Endodermal cell (in vitro differentiated cells): Measurements from ENCODE around the gene SHTN1. TPM values are rescaled to one million over a fixed set of nuclear protein-coding genes. Genes with fewer than 3 reads are reported as not detected.

Experiments
- DNase-seq: peaks from one replicate; pipeline ENCODE4 v3.0.0-alpha.2; 2017
- H3K27ac ChIP-seq: 2 replicates; pipeline ENCODE4 v1.5.1; 2013; ENCODE audit warnings: mild to moderate bottlenecking, low read depth, low read length, moderate library complexity
- H3K27me3 ChIP-seq: 2 replicates; pipeline ENCODE4 v1.6.1; 2013; ENCODE audit warnings: mild to moderate bottlenecking, low read length, moderate library complexity; ENCODE audit not compliant: insufficient read depth, control insufficient read depth, poor library complexity, severe bottlenecking
- H3K36me3 ChIP-seq: 2 replicates; pipeline ENCODE4 v1.7.0; 2013; ENCODE audit warnings: mild to moderate bottlenecking, low read length, moderate library complexity; ENCODE audit not compliant: control insufficient read depth, insufficient read depth
- H3K4me1 ChIP-seq: one replicate; pipeline ENCODE4 v1.7.0; 2013; ENCODE audit warnings: low read length; ENCODE audit not compliant: control insufficient read depth, insufficient read depth
- H3K4me3 ChIP-seq: 2 replicates; pipeline ENCODE4 v1.5.1; 2013; ENCODE audit warnings: mild to moderate bottlenecking, low read length, moderate library complexity
- H3K9ac ChIP-seq: 2 replicates; pipeline ENCODE4 v1.6.1; 2013; ENCODE audit warnings: mild to moderate bottlenecking, low read length, moderate library complexity; ENCODE audit not compliant: poor library complexity, severe bottlenecking; ENCODE audit errors: extremely low read depth
- H3K9me3 ChIP-seq: 2 replicates; pipeline ENCODE4 v1.6.1; 2013; ENCODE audit warnings: mild to moderate bottlenecking, low read length, moderate library complexity; ENCODE audit not compliant: control insufficient read depth
- H3K27ac Mint-ChIP-seq: 2 replicates; pipeline ENCODE4 v1.8.0; 2020; ENCODE audit warnings: mixed read lengths
- H3K27me3 Mint-ChIP-seq: 2 replicates; pipeline ENCODE4 v1.8.0; 2021; ENCODE audit warnings: mild to moderate bottlenecking, mixed read lengths; ENCODE audit not compliant: insufficient read depth
- H3K36me3 Mint-ChIP-seq: 2 replicates; pipeline ENCODE4 v1.8.0; 2020; ENCODE audit warnings: low read depth, mixed read lengths
- H3K4me1 Mint-ChIP-seq: 2 replicates; pipeline ENCODE4 v1.8.0; 2020; ENCODE audit warnings: mixed read lengths
- H3K4me3 Mint-ChIP-seq: 2 replicates; pipeline ENCODE4 v1.8.0; 2020; ENCODE audit warnings: mild to moderate bottlenecking, moderate library complexity, mixed read lengths
- H3K9me3 Mint-ChIP-seq: 2 replicates; pipeline ENCODE4 v1.8.0; 2020; ENCODE audit warnings: mild to moderate bottlenecking, mixed read lengths
- WGBS, 2 experiments: methylation state at CpG; one replicate each; pipeline versions ENCODE4 v1.1.5 to v1.1.7; 2013; ENCODE audit warnings: missing lambda C conversion rate in 2 of 2, mixed read lengths in 1 of 2; ENCODE audit not compliant: insufficient coverage in 1 of 2, insufficient read length in 1 of 2; 5-methylcytosine and 5-hydroxymethylcytosine counted together
- total RNA-seq, 2 donors: library from RNA; stranded (reverse); fragmentation: NEBNext Ultra II Directional in 1 of 2; extraction: Animal tissue kit (Norgen Biotek cat#: 25700) in 1 of 2; gene quantifications; 2 replicates in 1 of 2; 3 replicates in 1 of 2; pipeline ENCODE4 v1.2.1, GENCODE V29; 2021
- TF ChIP-seq, protein P1 (sequence below): fragments of 200-600 bp; sonication (generic); conservative IDR thresholded peaks from 2 replicates; pipeline ENCODE4 v1.5.0; 2021; ENCODE audit warnings: antibody characterized with exemption, mild to moderate bottlenecking

Gene SHTN1
- total RNA-seq, 2 donors from 2014 or later: 39.4 to 59.5 TPM

DNA sequence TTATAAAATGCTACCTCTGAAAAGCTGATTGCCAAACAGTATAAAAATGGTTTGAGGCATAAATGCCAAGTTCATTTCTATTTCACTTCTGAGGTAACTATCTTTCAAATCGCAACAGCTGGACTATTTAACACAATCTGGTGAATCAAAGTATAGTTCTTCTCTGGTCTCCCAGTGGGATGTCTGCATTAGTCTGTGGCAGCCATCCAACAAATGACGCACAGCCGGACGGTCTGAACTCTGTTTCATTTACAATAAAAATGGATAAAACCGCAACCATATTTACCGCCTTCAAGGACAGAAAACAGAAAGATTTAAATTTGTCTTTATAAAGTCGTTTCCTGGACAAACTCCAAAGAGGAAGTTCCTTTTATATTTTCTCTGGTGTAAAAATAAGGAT lies 113.8 kb downstream of the SHTN1 start:
- Mint-ChIP-seq H3K27ac (no peak overlapping the region), H3K4me1 (peaks cover 46% of the 10 kb centered on the region), H3K27me3 (peaks cover 3% of the 10 kb centered on the region), H3K36me3 (no peaks in the 10 kb centered on the region), H3K9me3 (no peaks in the 10 kb centered on the region), H3K4me3 (no peak overlapping the region)
- TF ChIP-seq, protein P1, sequence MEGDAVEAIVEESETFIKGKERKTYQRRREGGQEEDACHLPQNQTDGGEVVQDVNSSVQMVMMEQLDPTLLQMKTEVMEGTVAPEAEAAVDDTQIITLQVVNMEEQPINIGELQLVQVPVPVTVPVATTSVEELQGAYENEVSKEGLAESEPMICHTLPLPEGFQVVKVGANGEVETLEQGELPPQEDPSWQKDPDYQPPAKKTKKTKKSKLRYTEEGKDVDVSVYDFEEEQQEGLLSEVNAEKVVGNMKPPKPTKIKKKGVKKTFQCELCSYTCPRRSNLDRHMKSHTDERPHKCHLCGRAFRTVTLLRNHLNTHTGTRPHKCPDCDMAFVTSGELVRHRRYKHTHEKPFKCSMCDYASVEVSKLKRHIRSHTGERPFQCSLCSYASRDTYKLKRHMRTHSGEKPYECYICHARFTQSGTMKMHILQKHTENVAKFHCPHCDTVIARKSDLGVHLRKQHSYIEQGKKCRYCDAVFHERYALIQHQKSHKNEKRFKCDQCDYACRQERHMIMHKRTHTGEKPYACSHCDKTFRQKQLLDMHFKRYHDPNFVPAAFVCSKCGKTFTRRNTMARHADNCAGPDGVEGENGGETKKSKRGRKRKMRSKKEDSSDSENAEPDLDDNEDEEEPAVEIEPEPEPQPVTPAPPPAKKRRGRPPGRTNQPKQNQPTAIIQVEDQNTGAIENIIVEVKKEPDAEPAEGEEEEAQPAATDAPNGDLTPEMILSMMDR: no peak
- Histone ChIP-seq H3K9me3 (no peaks in the 10 kb centered on the region), H3K27ac (no peak overlapping the region), H3K4me3 (no peak overlapping the region), H3K27me3 (no peaks in the 10 kb centered on the region), H3K4me1 (peaks cover 19% of the 10 kb centered on the region), H3K36me3 (peaks cover 11% of the 10 kb centered on the region), H3K9ac (no peak overlapping the region)
- 89 to 94% methylated on average over 5 to 7 of the region's 7 CpGs for WGBS, 2 experiments
- no peak for DNase-seq

DNA sequence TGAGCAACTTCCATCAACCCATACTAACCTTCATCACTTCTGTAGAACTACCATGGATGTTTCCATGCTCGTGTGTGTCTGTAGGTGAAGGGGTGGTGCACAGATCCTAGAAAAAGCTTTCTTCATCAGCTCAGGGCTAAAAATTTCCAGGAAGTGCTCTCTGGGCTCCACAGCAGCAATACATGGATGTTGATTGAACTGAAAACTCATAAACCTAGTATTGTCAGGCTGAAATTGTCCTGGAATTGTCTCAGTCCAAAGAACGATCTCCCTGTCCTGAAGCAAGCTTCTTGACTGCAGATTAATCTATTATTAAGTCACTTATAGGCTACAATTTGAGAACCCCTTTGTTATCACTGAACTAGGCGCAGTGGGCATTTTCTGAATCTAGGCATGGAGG lies 115.9 kb downstream of the SHTN1 start:
- Histone ChIP-seq H3K4me3 (no peak overlapping the region), H3K27me3 (no peaks in the 10 kb centered on the region), H3K27ac (no peak overlapping the region), H3K9me3 (no peaks in the 10 kb centered on the region), H3K9ac (no peak overlapping the region), H3K36me3 (peaks cover 13% of the 10 kb centered on the region), H3K4me1 (peaks cover 23% of the 10 kb centered on the region)
- H3K36me3 Mint-ChIP-seq: no peaks in the 10 kb centered on the region
- WGBS, 2 experiments: 64 to 82% methylated on average over 2 to 3 of the region's 3 CpGs
- DNase-seq: no peak
- no peaks in the 10 kb centered on the region for H3K9me3 Mint-ChIP-seq
- H3K27me3 Mint-ChIP-seq: peaks cover 3% of the 10 kb centered on the region
- no peak overlapping the region for H3K27ac Mint-ChIP-seq
- H3K4me3 Mint-ChIP-seq: no peak overlapping the region
- H3K4me1 Mint-ChIP-seq: peaks cover 44% of the 10 kb centered on the region
- TF ChIP-seq, protein P1: no peak

DNA sequence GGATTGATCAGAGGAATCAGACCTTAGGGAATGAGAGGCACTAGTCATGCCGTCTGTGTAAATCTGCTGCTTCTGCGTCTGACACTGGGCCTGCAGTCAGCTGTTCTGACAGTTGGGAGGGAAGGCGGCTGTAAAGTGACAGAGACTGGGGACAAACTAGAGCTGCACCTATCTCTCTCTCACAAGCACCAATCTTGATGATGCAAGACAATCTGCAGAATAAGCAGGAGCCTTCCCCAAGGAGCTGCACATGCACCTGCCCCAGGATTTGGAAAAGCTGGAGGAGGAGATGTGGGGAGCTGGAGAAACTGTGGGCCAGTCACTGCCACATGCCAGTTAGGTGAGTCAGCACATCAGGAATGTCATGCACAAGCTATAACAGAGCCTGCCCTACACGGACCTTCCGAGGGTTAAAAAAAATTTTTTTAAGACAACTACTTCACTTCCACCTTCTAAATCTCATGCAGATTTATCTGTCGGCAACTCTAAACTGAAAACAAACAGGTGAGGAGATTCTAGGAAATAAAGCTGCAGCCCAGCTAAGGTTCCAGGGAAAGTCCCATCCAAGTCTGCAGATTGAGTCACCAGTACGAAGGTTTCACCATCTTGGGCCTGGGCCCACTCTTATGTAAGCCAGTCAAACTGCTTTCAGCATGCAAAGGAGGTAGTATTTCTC lies 116.5 kb downstream of the SHTN1 start:
- 73 to 89% methylated on average over 5 to 7 of the region's 7 CpGs for WGBS, 2 experiments

More for the DNA sequence above, 116.5 kb downstream of the SHTN1 start:
- Mint-ChIP-seq H3K27ac (no peak overlapping the region), H3K4me1 (peaks cover 40% of the 10 kb centered on the region), H3K27me3 (peaks cover 3% of the 10 kb centered on the region), H3K4me3 (no peak overlapping the region), H3K36me3 (no peaks in the 10 kb centered on the region), H3K9me3 (no peaks in the 10 kb centered on the region)
- Histone ChIP-seq H3K27me3 (no peaks in the 10 kb centered on the region), H3K27ac (no peak overlapping the region), H3K36me3 (peaks cover 14% of the 10 kb centered on the region), H3K9ac (no peak overlapping the region), H3K4me3 (no peak overlapping the region), H3K9me3 (no peaks in the 10 kb centered on the region), H3K4me1 (peaks cover 23% of the 10 kb centered on the region)
- peak; percentile 84 for DNase-seq
- TF ChIP-seq, protein P1: no peak
